SK-N-SH (cell line): ENCODE measurements around the gene GALNTL6. TPM values are rescaled to one million over a fixed set of nuclear protein-coding genes. Genes with fewer than 3 reads are reported as not detected.

Source experiments
- CTCF ChIA-PET: fragments of 300-600, 350-600 bp; formaldehyde crosslinking; extraction: SDS; loops from one replicate; lab custom pipeline; 2021; lab: Yijun Ruan, JAX
- POLR2A ChIA-PET: fragments of 350-600 bp; sonication (Branson Sonifier 250); formaldehyde crosslinking; extraction: SDS; loops from one replicate; lab custom pipeline; 2020; ENCODE audit warnings: antibody characterized with exemption, inconsistent platforms; lab: Yijun Ruan, JAX
- DNase-seq: peaks from one replicate; pipeline ENCODE4 v3.0.0; 2012
- H2AFZ ChIP-seq: fragments of 200-600 bp; sonication (generic); 2 replicates; pipeline ENCODE4 v1.8.1; 2016; ENCODE audit warnings: antibody characterized with exemption, mild to moderate bottlenecking, low read depth
- H3F3A ChIP-seq: fragments of 200-600 bp; sonication (generic); replicated peaks from 2 replicates; pipeline ENCODE3; 2016; ENCODE audit warnings: antibody characterized with exemption, mild to moderate bottlenecking; ENCODE audit not compliant: insufficient read depth
- H3K27ac ChIP-seq, 2 experiments: fragments of 200-500 bp in 1 of 2; fragments of 200-600 bp in 1 of 2; sonication (Bioruptor generic) in 1 of 2; sonication (generic), shearing (Covaris generic) in 1 of 2; 2 replicates each; pipeline versions ENCODE4 v1.5.1 to v1.6.1; 2014 to 2016; ENCODE audit warnings: low read depth in 2 of 2, inconsistent platforms in 1 of 2, low read length in 1 of 2, mild to moderate bottlenecking in 1 of 2, mixed read lengths in 1 of 2
- H3K27me3 ChIP-seq: fragments of 200-600 bp; sonication (generic), shearing (Covaris generic); 2 replicates; pipeline ENCODE4 v1.6.1; 2016; ENCODE audit warnings: mixed run types; ENCODE audit not compliant: insufficient read depth
- H3K36me3 ChIP-seq, 2 experiments: fragments of 200-500 bp in 1 of 2; fragments of 200-600 bp in 1 of 2; sonication (Bioruptor generic) in 1 of 2; sonication (generic) in 1 of 2; replicated peaks in 1 of 2; 2 replicates each; pipeline versions ENCODE3 to v1.5.1; 2014 to 2016; ENCODE audit warnings: low read length in 1 of 2, mild to moderate bottlenecking in 1 of 2; ENCODE audit not compliant: insufficient read depth in 2 of 2, control insufficient read depth in 1 of 2
- H3K4me1 ChIP-seq, 2 experiments: fragments of 200-500 bp in 1 of 2; fragments of 200-600 bp in 1 of 2; sonication (Bioruptor generic) in 1 of 2; sonication (generic), shearing (Covaris generic) in 1 of 2; 2 replicates each; pipeline versions ENCODE4 v1.5.1 to v1.6.1; 2014 to 2016; ENCODE audit warnings: low read depth in 1 of 2, low read length in 1 of 2, mixed run types in 1 of 2; ENCODE audit not compliant: insufficient read depth in 2 of 2, control insufficient read depth in 1 of 2
- H3K4me2 ChIP-seq: fragments of 200-600 bp; sonication (generic), shearing (Covaris generic); 2 replicates; pipeline ENCODE4 v1.6.1; 2017; ENCODE audit warnings: mixed run types
- H3K4me3 ChIP-seq, 2 experiments: fragments of 200-500 bp in 1 of 2; fragments of 200-600 bp in 1 of 2; sonication (Bioruptor generic) in 1 of 2; sonication (generic), shearing (Covaris generic) in 1 of 2; 2 replicates each; pipeline versions ENCODE4 v1.5.1 to v1.8.1; 2014 to 2016; ENCODE audit warnings: low read depth in 2 of 2, inconsistent platforms in 1 of 2, low read length in 1 of 2, mild to moderate bottlenecking in 1 of 2, mixed read lengths in 1 of 2, moderate library complexity in 1 of 2
- H3K79me2 ChIP-seq: fragments of 200-600 bp; sonication (generic); 2 replicates; pipeline ENCODE4 v1.8.1; 2017; ENCODE audit warnings: mild to moderate bottlenecking; ENCODE audit not compliant: insufficient read depth
- H3K9ac ChIP-seq: fragments of 200-600 bp; sonication (generic); 2 replicates; pipeline ENCODE4 v1.6.1; 2017; ENCODE audit warnings: mixed run types
- H3K9me2 ChIP-seq: fragments of 200-600 bp; sonication (generic); 2 replicates; pipeline ENCODE4 v1.6.1; 2017; ENCODE audit warnings: mixed run types
- H3K9me3 ChIP-seq: fragments of 200-600 bp; sonication (generic); 2 replicates; pipeline ENCODE4 v1.6.1; 2017; ENCODE audit warnings: mixed run types, mild to moderate bottlenecking, moderate library complexity
- H4K20me1 ChIP-seq: fragments of 200-600 bp; sonication (generic); 2 replicates; pipeline ENCODE4 v1.6.1; 2017; ENCODE audit warnings: mild to moderate bottlenecking, mixed run types; ENCODE audit not compliant: insufficient read depth
- ELF1 ChIP-seq: IDR thresholded peaks from 2 replicates; pipeline ENCODE4 v1.4.0; 2012
- EP300 ChIP-seq, 2 experiments: IDR thresholded peaks; 2 replicates each; pipeline versions ENCODE4 v1.4.0 to v1.6.1; 2012; ENCODE audit warnings: borderline replicate concordance in 1 of 2, low read depth in 1 of 2, low read length in 1 of 2
- EZH2phosphoT487 ChIP-seq: fragments of 200-600 bp; sonication (generic); IDR thresholded peaks from 2 replicates; pipeline ENCODE4 v1.6.1; 2017; ENCODE audit warnings: low read depth, mixed run types, mild to moderate bottlenecking, antibody characterized with exemption, moderate library complexity, borderline replicate concordance
- FOXJ3 ChIP-seq: sonication (generic); formaldehyde crosslinking; IDR thresholded peaks from 2 replicates; pipeline ENCODE4 v1.5.1; 2020; ENCODE audit warnings: mild to moderate bottlenecking, missing genetic modification reagents
- FOXM1 ChIP-seq: IDR thresholded peaks from 2 replicates; pipeline ENCODE4 v1.4.0; 2012; ENCODE audit warnings: low read depth, mild to moderate bottlenecking
- GABPA ChIP-seq: IDR thresholded peaks from 2 replicates; pipeline ENCODE4 v1.4.0; 2012; ENCODE audit warnings: low read depth, mild to moderate bottlenecking
- MEF2A ChIP-seq: IDR thresholded peaks from 2 replicates; pipeline ENCODE4 v1.4.0; 2012; ENCODE audit warnings: low read depth, borderline replicate concordance
- NRF1 ChIP-seq: IDR thresholded peaks from 2 replicates; pipeline ENCODE4 v1.6.1; 2012; ENCODE audit warnings: low read depth, mild to moderate bottlenecking, low read length
- RAD21 ChIP-seq: IDR thresholded peaks from 2 replicates; pipeline ENCODE4 v1.6.1; 2012; ENCODE audit warnings: mild to moderate bottlenecking, low read length
- RCOR1 ChIP-seq: fragments of 150-350 bp; IDR thresholded peaks from 2 replicates; pipeline ENCODE4 v1.6.1; 2017; ENCODE audit warnings: antibody characterized with exemption, low read length
- RFX5 ChIP-seq: IDR thresholded peaks from 2 replicates; pipeline ENCODE4 v1.6.1; 2012; ENCODE audit warnings: mild to moderate bottlenecking, improper control_type of control experiment, low read length
- TEAD4 ChIP-seq: IDR thresholded peaks from 2 replicates; pipeline ENCODE4 v1.4.0; 2012; ENCODE audit warnings: mild to moderate bottlenecking, borderline replicate concordance; ENCODE audit not compliant: insufficient read depth
- WGBS: methylation state at CpG from one replicate; pipeline ENCODE4 v1.1.6; 2017; ENCODE audit warnings: low lambda C conversion rate; 5-methylcytosine and 5-hydroxymethylcytosine counted together
- polyA plus RNA-seq, 3 experiments: library from polyadenylated mRNA; depleted of rRNA; stranded (reverse); fragments of >200 nt; gene quantifications; 2 replicates each; pipeline ENCODE4 v1.2.3, GENCODE V29; 2012
- TF ChIP-seq, protein P1 (sequence below): IDR thresholded peaks from 2 replicates; pipeline ENCODE4; 2012
- TF ChIP-seq, protein P2 (sequence below): fragments of 150-350 bp; IDR thresholded peaks from 2 replicates; pipeline ENCODE4 v1.6.1; 2017; ENCODE audit warnings: antibody characterized with exemption, low read length, low read depth, borderline replicate concordance
- TF ChIP-seq, protein P3 (sequence below): fragments of 150-350 bp; IDR thresholded peaks from 2 replicates; pipeline ENCODE4 v1.6.1; 2016; ENCODE audit warnings: mild to moderate bottlenecking, low read depth, low read length
- TF ChIP-seq, protein P4 (sequence below): IDR thresholded peaks from 2 replicates; pipeline ENCODE4 v1.6.1; 2012; ENCODE audit warnings: mild to moderate bottlenecking, low read depth, low read length, moderate library complexity
- TF ChIP-seq, protein P5 (sequence below): fragments of 200-600 bp; sonication (generic); IDR thresholded peaks from 2 replicates; pipeline ENCODE4 v1.6.1; 2017; ENCODE audit warnings: antibody characterized with exemption, mild to moderate bottlenecking, moderate library complexity
- TF ChIP-seq, protein P6 (sequence below): IDR thresholded peaks from 2 replicates; pipeline ENCODE4 v1.4.0; 2012; ENCODE audit warnings: low read depth

Gene GALNTL6
- polyA plus RNA-seq, 1 of the 3 experiments (the other 2 are of a cell fraction): 0.07 TPM

DNA sequence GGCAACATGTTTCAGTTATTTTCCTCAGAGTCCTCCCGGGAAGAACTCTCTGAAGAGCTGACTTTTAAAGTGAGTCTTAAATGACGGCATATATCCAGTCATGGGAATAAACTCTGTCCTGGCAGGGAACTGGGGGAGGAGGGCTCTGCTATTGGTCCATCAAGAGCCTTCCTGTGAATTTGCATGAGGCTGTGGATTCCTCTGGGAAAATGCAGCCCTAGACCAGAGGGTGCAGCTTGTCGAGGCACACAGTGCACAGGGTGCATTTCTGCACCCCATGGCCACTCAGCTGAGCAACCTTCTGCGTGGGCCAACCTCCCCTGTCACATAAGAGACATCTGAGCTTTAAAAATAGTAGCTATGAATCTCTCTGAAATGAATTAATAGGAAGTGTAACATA, 360.0 kb downstream of the GALNTL6 start:
- Histone ChIP-seq H3K4me2 (no peak overlapping the region), H3F3A (no peaks in the 10 kb centered on the region), H3K4me3 (no peak overlapping the region), H2AFZ (no peak overlapping the region), H3K27ac (no peak overlapping the region), H3K27me3 (no peaks in the 10 kb centered on the region), H3K79me2 (no peaks in the 10 kb centered on the region), H3K9ac (no peak overlapping the region), H4K20me1 (no peaks in the 10 kb centered on the region), H3K36me3 (no peaks in the 10 kb centered on the region), H3K9me2 (no peaks in the 10 kb centered on the region), H3K4me1 (no peaks in the 10 kb centered on the region), H3K9me3 (no peaks in the 10 kb centered on the region)
- WGBS: 48% methylated on average over 4 of the region's 4 CpGs
- no peak for TF ChIP-seq EP300 (IDR thresholded peaks at IDR 0.05; ENCODE audit: borderline replicate concordance in 1 of 2, low read depth in 1 of 2, low read length in 1 of 2)
- TF ChIP-seq FOXJ3: no peak
- TF ChIP-seq GABPA: no peak
- no peak for TF ChIP-seq EZH2phosphoT487
- TF ChIP-seq, protein P1, sequence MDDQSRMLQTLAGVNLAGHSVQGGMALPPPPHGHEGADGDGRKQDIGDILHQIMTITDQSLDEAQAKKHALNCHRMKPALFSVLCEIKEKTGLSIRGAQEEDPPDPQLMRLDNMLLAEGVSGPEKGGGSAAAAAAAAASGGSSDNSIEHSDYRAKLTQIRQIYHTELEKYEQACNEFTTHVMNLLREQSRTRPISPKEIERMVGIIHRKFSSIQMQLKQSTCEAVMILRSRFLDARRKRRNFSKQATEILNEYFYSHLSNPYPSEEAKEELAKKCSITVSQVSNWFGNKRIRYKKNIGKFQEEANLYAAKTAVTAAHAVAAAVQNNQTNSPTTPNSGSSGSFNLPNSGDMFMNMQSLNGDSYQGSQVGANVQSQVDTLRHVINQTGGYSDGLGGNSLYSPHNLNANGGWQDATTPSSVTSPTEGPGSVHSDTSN: no peak
- TF ChIP-seq RAD21: no peak
- no peak for TF ChIP-seq MEF2A
- TF ChIP-seq, protein P2, sequence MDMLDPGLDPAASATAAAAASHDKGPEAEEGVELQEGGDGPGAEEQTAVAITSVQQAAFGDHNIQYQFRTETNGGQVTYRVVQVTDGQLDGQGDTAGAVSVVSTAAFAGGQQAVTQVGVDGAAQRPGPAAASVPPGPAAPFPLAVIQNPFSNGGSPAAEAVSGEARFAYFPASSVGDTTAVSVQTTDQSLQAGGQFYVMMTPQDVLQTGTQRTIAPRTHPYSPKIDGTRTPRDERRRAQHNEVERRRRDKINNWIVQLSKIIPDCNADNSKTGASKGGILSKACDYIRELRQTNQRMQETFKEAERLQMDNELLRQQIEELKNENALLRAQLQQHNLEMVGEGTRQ: no peak
- TF ChIP-seq, protein P3, sequence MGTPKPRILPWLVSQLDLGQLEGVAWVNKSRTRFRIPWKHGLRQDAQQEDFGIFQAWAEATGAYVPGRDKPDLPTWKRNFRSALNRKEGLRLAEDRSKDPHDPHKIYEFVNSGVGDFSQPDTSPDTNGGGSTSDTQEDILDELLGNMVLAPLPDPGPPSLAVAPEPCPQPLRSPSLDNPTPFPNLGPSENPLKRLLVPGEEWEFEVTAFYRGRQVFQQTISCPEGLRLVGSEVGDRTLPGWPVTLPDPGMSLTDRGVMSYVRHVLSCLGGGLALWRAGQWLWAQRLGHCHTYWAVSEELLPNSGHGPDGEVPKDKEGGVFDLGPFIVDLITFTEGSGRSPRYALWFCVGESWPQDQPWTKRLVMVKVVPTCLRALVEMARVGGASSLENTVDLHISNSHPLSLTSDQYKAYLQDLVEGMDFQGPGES: no peak
- TF ChIP-seq RFX5: no peak
- TF ChIP-seq TEAD4: no peak
- POLR2A ChIA-PET: no interaction called here
- CTCF ChIA-PET: interaction anchor here (0.7 kb wide), 1 partner anchor 648 kb away, joined by 3 read pairs; no protein-coding TSS in a partner anchor
- DNase-seq: no peak

DNA sequence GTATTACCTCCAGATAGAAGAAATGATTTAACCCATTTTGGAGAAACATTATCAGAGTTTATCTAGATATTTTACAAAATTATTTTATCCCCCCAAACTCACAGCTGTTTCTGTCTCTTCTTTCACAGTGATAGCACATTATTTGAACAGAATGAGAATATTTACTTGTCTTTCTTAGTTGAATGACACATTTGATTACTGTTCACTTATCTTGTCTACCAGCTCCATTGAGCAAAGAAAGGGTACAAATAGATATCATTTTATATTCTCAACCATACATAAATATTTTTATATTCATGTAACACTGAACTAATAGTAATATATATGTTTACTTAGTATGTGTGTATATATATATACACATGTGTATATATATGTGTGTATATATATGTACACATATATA, 364.2 kb downstream of the GALNTL6 start:
- POLR2A ChIA-PET: no interaction called here
- Histone ChIP-seq H3F3A (no peaks in the 10 kb centered on the region), H3K36me3 (no peaks in the 10 kb centered on the region), H3K4me1 (no peaks in the 10 kb centered on the region), H4K20me1 (no peaks in the 10 kb centered on the region), H3K27me3 (no peaks in the 10 kb centered on the region), H3K79me2 (no peaks in the 10 kb centered on the region), H3K9ac (no peak overlapping the region), H3K27ac (no peak overlapping the region), H3K4me2 (no peak overlapping the region), H2AFZ (no peak overlapping the region), H3K9me2 (no peaks in the 10 kb centered on the region), H3K9me3 (no peaks in the 10 kb centered on the region), H3K4me3 (no peak overlapping the region)
- CTCF ChIA-PET: interaction anchor here (1.2 kb wide), 1 partner anchor 10 kb away, joined by 3 read pairs; no protein-coding TSS in a partner anchor
- no peak for DNase-seq
- TF ChIP-seq, protein P4, sequence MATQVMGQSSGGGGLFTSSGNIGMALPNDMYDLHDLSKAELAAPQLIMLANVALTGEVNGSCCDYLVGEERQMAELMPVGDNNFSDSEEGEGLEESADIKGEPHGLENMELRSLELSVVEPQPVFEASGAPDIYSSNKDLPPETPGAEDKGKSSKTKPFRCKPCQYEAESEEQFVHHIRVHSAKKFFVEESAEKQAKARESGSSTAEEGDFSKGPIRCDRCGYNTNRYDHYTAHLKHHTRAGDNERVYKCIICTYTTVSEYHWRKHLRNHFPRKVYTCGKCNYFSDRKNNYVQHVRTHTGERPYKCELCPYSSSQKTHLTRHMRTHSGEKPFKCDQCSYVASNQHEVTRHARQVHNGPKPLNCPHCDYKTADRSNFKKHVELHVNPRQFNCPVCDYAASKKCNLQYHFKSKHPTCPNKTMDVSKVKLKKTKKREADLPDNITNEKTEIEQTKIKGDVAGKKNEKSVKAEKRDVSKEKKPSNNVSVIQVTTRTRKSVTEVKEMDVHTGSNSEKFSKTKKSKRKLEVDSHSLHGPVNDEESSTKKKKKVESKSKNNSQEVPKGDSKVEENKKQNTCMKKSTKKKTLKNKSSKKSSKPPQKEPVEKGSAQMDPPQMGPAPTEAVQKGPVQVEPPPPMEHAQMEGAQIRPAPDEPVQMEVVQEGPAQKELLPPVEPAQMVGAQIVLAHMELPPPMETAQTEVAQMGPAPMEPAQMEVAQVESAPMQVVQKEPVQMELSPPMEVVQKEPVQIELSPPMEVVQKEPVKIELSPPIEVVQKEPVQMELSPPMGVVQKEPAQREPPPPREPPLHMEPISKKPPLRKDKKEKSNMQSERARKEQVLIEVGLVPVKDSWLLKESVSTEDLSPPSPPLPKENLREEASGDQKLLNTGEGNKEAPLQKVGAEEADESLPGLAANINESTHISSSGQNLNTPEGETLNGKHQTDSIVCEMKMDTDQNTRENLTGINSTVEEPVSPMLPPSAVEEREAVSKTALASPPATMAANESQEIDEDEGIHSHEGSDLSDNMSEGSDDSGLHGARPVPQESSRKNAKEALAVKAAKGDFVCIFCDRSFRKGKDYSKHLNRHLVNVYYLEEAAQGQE: no peak
- TF ChIP-seq ELF1 (no peak), RFX5 (no peak), MEF2A (no peak), GABPA (no peak), RCOR1 (no peak), FOXM1 (no peak), NRF1 (no peak), FOXJ3 (no peak)
- TF ChIP-seq, protein P5, sequence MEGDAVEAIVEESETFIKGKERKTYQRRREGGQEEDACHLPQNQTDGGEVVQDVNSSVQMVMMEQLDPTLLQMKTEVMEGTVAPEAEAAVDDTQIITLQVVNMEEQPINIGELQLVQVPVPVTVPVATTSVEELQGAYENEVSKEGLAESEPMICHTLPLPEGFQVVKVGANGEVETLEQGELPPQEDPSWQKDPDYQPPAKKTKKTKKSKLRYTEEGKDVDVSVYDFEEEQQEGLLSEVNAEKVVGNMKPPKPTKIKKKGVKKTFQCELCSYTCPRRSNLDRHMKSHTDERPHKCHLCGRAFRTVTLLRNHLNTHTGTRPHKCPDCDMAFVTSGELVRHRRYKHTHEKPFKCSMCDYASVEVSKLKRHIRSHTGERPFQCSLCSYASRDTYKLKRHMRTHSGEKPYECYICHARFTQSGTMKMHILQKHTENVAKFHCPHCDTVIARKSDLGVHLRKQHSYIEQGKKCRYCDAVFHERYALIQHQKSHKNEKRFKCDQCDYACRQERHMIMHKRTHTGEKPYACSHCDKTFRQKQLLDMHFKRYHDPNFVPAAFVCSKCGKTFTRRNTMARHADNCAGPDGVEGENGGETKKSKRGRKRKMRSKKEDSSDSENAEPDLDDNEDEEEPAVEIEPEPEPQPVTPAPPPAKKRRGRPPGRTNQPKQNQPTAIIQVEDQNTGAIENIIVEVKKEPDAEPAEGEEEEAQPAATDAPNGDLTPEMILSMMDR: no peak
- TF ChIP-seq, protein P6, sequence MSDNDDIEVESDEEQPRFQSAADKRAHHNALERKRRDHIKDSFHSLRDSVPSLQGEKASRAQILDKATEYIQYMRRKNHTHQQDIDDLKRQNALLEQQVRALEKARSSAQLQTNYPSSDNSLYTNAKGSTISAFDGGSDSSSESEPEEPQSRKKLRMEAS: no peak
- TF ChIP-seq, protein P1: no peak
